ENCODE results near the gene PCLO.

The PCLO gene

DNA sequence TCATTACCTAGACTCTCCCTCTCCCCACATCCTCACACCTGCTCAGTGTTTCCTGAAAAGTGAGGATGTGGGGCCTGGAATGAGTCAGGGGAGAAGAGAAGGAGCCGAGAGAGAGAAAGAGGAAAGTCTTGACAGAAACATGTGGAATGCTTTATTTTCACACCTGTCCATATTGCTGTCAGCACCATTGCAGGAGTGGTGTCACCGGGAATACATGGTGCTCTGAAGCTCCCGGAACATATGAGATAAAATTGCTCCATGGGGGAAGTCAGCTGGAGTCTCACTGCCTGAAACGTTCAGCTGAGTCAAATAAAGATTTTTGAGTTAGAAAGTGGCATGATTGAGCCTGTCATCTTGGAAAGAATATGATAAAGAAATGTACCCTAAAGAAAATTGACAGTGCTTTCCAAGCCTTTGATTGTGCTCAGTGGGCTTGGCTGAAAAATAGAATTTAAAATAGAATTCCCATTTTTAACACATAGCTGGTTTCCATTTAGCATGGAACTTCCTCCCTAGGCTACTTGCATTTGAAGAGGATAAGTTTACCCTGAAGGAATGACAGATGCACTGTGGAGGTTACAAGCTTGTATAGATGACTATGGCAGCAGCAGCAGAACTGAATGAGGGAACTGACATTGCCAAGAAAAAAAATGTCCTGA, 182.4 kb downstream of the PCLO start:
- TF ChIP-seq, protein P1, sequence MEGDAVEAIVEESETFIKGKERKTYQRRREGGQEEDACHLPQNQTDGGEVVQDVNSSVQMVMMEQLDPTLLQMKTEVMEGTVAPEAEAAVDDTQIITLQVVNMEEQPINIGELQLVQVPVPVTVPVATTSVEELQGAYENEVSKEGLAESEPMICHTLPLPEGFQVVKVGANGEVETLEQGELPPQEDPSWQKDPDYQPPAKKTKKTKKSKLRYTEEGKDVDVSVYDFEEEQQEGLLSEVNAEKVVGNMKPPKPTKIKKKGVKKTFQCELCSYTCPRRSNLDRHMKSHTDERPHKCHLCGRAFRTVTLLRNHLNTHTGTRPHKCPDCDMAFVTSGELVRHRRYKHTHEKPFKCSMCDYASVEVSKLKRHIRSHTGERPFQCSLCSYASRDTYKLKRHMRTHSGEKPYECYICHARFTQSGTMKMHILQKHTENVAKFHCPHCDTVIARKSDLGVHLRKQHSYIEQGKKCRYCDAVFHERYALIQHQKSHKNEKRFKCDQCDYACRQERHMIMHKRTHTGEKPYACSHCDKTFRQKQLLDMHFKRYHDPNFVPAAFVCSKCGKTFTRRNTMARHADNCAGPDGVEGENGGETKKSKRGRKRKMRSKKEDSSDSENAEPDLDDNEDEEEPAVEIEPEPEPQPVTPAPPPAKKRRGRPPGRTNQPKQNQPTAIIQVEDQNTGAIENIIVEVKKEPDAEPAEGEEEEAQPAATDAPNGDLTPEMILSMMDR (IDR thresholded peaks at IDR 0.05) = no peak
- no peak overlapping the region for H3K27ac ChIP-seq

DNA sequence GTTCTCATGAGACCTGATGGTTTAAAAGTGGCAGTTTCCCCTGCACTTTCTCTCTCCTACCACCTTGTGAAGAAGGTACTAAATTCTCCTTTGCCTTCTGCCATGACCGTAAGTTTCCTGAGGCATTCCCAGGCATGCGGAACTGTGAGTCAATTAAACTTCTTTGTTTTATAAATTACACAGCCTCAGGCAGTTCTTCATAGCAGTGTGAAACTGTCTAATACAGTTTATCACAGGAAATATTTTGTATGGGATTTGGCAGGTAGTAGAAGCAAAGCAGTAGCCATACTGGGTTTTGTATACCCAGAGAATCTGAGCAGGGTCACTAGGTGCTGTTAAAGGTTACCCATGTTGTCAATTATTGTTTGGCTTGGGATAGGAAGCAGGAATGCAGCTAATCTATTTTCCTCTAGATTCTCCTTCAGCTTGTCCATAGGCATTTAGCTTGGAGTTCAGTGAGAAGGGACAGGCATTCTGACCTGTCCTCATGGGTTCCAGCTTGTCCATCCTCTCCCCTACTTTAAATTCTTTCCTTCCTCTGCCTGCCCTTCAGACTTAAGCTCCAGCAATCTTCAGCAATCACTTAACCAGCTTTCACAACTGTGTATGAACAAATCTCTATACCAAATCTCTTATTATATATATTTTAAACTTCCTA, 186.7 kb downstream of the PCLO start:
- TF ChIP-seq ZFX (IDR thresholded peaks at IDR 0.05; ENCODE audit: borderline replicate concordance) = no peak
- TF ChIP-seq, protein P1 (IDR thresholded peaks at IDR 0.05) = no peak
- no peak overlapping the region for H3K27ac ChIP-seq

GRCh38 chr7:82972135-82972534, 190.5 kb downstream of the PCLO start:
- no peak overlapping the region for H3K27ac ChIP-seq
- TF ChIP-seq, protein P1 (IDR thresholded peaks at IDR 0.05) = no peak
- TF ChIP-seq ZFX (IDR thresholded peaks at IDR 0.05; ENCODE audit: borderline replicate concordance) = no peak

DNA sequence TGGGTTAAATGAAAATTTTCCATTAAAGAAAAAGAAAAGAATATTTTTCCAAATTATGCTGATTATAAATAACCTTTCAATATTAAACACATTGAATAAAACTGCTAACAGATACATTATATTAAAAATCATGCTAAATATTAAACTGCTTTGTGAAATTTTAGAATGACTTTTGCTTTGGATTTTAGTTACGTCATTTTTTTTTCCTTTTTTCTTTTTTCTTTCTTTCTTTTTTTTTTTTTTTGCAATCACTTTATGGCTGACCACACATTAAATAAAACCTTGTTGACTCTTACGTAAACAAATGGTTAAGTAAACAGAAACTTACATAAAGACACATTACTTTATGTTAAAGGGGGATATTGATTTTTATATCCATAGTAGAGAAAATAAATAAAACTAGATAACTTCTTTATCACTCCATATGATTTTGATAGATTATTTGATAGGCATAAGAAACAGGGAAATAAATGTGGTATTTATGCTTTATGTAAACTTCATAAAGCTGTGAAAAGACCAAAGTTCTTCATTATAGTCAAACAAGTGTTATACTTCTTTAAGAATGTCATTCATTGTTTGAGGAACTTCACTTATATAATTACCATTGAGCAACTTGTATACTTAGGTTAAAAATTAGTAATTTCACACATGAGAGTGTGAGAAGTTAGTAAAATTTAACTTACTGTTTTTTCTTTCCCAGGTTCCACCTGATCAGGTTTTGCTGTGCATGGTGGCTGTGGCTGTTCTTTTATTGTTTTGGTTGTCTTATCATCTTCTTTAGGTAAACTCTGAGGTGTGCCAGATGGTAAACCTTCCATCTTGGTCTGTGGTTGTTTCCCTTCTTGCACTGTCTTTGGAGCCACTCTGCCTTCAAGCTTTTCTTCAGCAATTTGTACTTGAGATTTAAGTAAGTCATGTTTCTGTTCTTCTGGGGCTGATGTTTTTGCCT, 197.3 kb downstream of the PCLO start:
- no peak overlapping the region for H3K27ac ChIP-seq
- TF ChIP-seq ZFX (IDR thresholded peaks at IDR 0.05; ENCODE audit: borderline replicate concordance) = no peak
- TF ChIP-seq, protein P1 (IDR thresholded peaks at IDR 0.05) = no peak

DNA sequence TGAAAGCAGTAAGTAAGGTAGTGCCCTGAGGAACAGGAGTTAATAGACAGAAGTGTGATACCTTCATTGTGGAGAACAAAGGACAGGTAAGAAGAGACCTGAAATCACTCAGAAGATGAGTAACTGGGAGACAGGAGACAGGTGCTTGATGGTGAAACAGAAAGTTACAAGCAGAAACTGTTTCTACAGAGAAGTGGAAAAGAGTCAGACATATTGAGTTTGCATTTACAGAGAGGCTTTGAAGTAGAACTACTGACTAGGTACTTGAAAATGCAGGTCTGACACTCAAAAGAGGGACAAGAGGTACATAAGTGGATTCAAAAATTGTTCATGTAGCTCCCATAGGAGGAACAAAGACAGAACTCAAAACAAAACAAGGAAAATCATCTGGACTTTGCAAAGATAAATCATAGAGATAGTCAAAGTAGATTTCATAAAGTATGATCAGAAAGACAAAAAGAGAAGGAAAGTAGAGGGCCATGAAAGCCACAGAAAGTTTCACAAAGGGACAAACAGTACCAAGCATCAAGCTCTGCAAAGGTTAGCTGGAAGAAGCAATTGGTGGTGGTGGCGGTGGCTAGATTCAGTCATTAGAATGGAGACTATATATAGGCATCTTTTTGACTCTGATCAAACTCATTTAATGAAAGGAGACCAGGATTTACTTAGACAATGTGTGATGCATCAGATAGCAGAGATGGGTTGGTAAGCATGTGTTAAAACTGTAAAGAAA, 198.4 kb downstream of the PCLO start:
- no peak for TF ChIP-seq ZFX (IDR thresholded peaks at IDR 0.05; ENCODE audit: borderline replicate concordance)
- TF ChIP-seq, protein P1 (IDR thresholded peaks at IDR 0.05) = no peak

DNA sequence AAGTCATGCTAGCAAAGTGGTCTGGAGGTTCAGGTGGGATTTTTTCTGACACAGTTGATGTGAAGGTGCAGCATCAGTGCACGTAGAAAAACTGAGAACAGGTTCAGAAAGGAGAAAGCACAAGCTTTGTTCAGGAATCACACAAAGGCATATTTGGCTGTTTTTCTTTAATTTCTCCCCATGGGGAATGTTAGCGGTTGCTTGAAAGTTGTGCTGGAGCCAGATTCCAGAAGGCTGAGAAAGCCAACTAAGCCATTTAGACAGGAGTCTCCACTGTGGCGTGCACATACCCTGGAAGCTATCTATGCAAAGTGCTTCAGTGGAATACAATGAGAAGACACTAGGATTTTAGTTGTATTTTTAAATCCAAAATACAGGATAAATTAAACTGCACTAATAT, 201.4 kb downstream of the PCLO start:
- TF ChIP-seq ZFX (IDR thresholded peaks at IDR 0.05; ENCODE audit: borderline replicate concordance) = no peak
- TF ChIP-seq, protein P1 (IDR thresholded peaks at IDR 0.05) = no peak
- H3K27ac ChIP-seq = no peak overlapping the region

More for the DNA sequence above, 198.4 kb downstream of the PCLO start:
- no peak overlapping the region for H3K27ac ChIP-seq
